HG03558 (cell line): ENCODE data around the gene GRIK4.

Source experiments
- ATAC-seq: cut with Tn5 transposase; IDR thresholded peaks from one replicate; pipeline ENCODE4 v1.9.1; 2021; ENCODE audit warnings: moderate number of reproducible peaks; ENCODE audit not compliant: unreplicated experiment; ENCODE audit errors: extremely low read depth

GRIK4 gene

GRCh38 chr11:120659076-120659475 is 147.5 kb downstream of the GRIK4 start:
- ATAC-seq, result no peak

DNA sequence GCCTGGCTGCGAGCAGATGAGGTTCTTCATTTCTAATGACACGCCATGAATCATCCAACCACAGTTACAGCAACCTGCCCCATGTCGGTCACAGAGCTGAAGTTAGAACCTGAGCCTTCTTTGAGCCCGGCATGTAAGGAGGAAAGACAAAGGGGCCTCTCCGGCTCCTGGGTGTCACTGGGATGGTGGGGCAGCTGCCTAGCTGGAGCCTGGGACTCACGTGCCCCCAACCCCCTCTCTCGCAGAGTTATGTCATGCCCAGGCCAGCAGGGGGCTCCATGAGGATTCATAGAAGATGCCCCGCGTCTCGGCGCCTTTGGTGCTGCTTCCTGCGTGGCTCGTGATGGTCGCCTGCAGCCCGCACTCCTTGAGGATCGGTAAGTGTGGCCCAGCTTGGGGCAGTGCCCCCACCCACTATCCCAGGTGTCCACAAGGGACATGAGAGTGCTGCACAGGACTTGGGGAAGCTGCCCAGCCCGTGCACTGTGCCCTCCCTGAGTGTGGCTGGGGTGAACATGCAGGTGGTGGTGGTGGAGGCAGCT is 148.5 kb downstream of the GRIK4 start:
- ATAC-seq, result no peak

GRCh38 chr11:120662071-120662676 is 150.6 kb downstream of the GRIK4 start:
- no peak for ATAC-seq

- no peak for ATAC-seq
Measured at GRCh38 chr11:120663142-120663541, 151.6 kb downstream of the GRIK4 start.

DNA sequence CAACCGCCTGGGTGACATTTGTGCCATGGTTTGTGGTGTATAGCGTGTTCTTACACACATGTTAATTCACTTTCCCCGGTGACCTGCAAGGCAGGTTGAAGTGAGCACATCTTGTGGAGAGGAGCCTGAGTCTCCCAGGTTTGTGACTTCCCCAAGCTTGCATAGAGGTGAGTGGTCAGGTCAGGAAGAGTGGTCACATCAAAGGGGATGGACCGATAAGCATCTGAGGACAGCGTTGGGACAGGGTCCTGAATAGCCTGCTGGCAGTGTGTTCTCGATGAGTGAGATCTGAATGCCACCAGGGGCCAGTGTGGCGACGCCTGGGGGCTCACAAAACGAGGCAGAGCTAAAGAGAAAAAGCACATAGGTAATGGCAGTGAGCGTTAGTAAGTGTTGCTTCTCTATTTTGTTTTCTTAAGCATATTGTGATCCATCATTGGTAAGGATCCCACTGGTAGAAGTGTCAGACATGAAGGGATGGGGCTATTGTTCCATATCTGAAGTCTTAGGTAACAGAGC is 154.6 kb downstream of the GRIK4 start:
- no peak for ATAC-seq

DNA sequence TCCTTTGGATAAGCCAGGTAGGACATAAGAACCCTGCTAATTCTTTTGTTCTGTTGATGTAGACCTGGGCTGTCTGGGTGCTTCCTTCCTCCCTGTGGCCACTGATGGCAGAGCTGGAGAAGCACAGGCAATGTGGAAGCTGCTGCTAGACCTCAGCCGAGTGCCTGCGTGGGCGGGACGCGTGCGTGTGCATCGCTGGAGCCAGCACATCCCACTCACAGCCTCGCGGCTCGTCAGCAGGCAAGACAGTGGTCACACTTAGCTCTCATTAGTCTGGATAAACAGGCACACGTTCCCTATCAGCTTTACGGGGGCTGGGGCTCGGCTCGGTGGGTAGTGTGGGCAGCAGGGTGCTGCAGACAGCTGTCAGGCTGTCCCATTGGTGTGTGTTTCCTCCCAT is 155.7 kb downstream of the GRIK4 start:
- no peak for ATAC-seq

GRCh38 chr11:120667934-120668333 is 156.4 kb downstream of the GRIK4 start:
- ATAC-seq, result no peak

GRCh38 chr11:120668537-120668936 is 157.0 kb downstream of the GRIK4 start:
- no peak for ATAC-seq

DNA sequence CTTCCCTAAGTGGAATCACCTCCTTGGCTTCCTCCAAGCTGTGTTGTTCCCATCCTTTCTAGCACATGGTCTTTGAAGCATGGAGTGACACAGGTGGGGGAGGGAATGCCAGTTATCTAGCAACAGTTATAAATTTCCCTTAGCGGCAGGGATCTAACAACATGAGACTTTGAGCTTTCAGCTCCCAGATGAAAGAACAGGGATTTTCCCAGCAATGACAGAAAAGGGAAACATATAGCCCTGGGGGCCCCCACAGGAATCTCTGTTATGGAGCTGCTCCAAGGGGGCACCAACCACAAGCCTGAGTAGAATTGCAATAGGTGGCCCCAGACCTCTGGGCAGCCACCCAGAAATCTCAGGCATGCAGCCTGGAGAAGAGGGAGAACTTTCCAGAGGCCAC is 163.0 kb downstream of the GRIK4 start:
- no peak for ATAC-seq

DNA sequence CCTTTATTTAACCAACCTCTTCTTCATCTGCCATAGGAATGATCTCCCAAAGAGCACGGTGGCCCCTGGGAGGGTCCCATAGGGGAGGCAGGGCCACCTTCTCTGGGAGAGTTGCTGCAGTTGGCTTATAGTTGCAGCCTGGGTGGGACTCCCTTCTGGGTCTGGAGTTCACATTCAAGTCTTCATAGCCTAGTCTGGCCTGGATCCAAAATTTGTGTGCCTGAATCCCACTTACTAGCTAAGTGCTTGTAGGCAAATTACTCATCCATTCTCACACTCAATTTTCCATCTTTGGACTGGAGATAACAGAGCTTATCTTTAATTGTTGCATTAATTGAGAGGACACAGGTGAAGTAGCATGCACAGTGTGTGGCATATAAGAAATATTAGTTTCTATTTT is 163.6 kb downstream of the GRIK4 start:
- ATAC-seq, result no peak

DNA sequence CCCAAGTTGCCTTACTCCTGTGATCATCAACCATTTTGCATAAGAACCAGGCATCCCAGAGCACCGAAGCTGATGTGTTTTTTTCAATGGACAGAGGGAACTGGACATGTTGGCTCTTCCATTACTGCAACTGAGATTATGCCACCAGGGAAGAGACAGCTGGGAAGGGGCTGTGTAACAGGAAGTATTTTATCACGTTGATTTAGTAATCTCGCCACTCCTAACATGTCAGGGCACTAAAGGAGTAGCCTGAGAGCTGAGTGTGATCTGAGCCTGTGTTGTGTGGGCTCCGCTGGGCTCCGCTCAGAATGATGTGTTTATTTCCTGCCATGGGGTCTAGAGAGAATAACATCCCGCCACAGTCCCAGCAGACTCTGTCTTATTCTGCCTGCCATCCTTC is 165.4 kb downstream of the GRIK4 start:
- ATAC-seq, result no peak

GRCh38 chr11:120680322-120680721 is 168.8 kb downstream of the GRIK4 start:
- ATAC-seq, result no peak

- no peak for ATAC-seq
Measured at GRCh38 chr11:120681434-120682331, 170.1 kb downstream of the GRIK4 start.

DNA sequence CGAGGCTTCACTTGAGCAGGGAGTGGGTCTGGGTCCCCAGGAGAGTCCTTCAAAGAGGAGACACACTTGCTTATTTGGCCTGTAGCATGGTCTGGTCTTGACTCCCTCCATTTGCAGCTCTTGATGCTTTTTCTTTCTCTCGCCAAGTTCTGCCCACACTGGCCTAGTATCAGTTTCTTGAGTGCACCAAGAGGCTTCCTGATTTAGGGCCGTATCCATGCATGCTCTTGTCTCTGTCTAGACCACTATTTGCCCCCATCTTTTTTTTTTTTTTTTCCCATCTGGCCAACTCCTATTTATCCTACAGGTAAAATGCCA is 170.7 kb downstream of the GRIK4 start:
- ATAC-seq, result no peak

GRCh38 chr11:120682866-120683265 is 171.3 kb downstream of the GRIK4 start:
- ATAC-seq, result no peak

- no peak for ATAC-seq
Measured at GRCh38 chr11:120686516-120686915, 175.0 kb downstream of the GRIK4 start.

DNA sequence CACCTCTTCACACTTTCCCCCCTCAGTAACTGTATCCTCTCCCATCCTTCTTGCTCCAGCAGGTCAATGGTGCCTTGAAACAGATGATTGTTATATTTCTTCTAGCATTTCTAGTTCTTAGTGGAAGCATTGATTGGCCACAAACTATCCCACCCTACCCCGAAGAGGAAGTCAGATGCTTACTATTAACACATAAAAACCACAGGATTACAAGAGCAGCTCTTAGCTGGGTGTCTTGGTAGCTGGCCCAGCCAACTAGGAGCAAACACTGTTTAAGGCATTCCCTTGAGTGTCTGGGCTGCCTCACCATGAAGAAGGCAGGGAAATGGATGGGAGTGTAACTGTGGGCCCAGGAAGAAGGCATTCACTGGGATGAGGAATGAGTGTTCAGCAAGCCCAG is 176.6 kb downstream of the GRIK4 start:
- no peak for ATAC-seq

GRCh38 chr11:120689596-120690275 is 178.2 kb downstream of the GRIK4 start:
- no peak for ATAC-seq

DNA sequence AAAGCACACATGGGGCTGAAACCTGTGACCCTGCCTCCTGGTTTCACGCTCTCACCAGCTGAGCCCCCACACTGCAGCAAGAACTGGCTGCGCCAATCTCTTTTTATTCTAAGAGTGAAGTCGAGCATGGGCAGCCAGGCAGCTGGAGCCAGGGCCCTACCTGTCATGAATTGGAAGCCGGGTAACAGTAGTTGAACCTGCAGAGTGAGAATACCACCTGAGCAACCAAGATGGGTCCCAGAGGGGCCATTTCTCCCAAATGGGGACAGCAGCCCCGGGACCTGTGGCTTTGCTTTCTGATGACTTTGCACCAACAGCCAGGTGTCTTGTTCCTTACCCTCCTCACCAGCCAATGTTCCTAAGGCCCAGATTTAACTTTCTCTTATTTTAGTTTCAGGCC is 178.9 kb downstream of the GRIK4 start:
- no peak for ATAC-seq

GRCh38 chr11:120694726-120695125 is 183.2 kb downstream of the GRIK4 start:
- no peak for ATAC-seq

DNA sequence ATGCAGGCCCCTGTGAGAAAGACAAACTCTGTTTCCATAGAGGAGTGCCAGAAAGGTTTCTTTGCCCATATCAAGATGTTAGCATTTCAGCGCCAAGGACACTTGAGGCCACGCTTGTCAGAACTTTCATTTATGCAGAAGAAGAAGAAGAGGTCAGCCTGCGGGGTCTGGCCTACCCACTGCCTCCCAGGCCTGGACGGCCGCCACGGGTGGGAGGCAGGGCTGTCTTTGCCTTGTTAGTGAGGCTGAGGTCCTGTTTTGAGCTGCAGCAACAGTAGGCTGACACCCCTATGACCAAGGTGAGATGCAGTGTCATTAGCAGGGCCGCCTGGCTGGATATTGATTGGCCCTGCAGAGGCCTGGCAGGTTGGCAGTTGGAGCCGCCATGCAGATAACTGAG is 183.9 kb downstream of the GRIK4 start:
- ATAC-seq, result no peak
